H9 (cell line): ENCODE measurements around the gene KRTAP9-6. TPM values are rescaled to one million over a fixed set of nuclear protein-coding genes. Genes with fewer than 3 reads are reported as not detected.

Experiments used
- DNase-seq: peaks from one replicate; pipeline ENCODE4 v3.0.0-alpha.2; 2017
- H2AFZ ChIP-seq: one replicate; pipeline ENCODE4 v1.6.1; 2013; ENCODE audit warnings: mild to moderate bottlenecking, low read length, control low read depth, moderate library complexity
- H2AK5ac ChIP-seq: 2 replicates; pipeline ENCODE4 v1.6.1; 2013; ENCODE audit warnings: low read length, control low read depth, mixed read lengths; ENCODE audit not compliant: insufficient read length
- H2BK120ac ChIP-seq: one replicate; pipeline ENCODE4 v1.6.1; 2013; ENCODE audit warnings: low read depth, mild to moderate bottlenecking, low read length, control low read depth, inconsistent platforms; ENCODE audit not compliant: poor library complexity, severe bottlenecking
- H2BK12ac ChIP-seq: 2 replicates; pipeline ENCODE4 v1.6.1; 2013; ENCODE audit warnings: low read length, control low read depth, mixed read lengths, low read depth; ENCODE audit not compliant: insufficient read length
- H2BK15ac ChIP-seq: 2 replicates; pipeline ENCODE4 v1.6.1; 2013; ENCODE audit warnings: low read depth, low read length, control low read depth
- H2BK20ac ChIP-seq: one replicate; pipeline ENCODE4 v1.6.1; 2013; ENCODE audit warnings: low read depth, mild to moderate bottlenecking, low read length, control low read depth, inconsistent platforms; ENCODE audit not compliant: poor library complexity, severe bottlenecking
- H2BK5ac ChIP-seq: 2 replicates; pipeline ENCODE4 v1.6.1; 2013; ENCODE audit warnings: low read length, control low read depth, mixed read lengths; ENCODE audit not compliant: insufficient read length
- H3K14ac ChIP-seq: 2 replicates; pipeline ENCODE4 v1.6.1; 2013; ENCODE audit warnings: low read length, control low read depth; ENCODE audit not compliant: insufficient read depth
- H3K18ac ChIP-seq: 2 replicates; pipeline ENCODE4 v1.6.1; 2013; ENCODE audit warnings: low read depth, mild to moderate bottlenecking, mixed read lengths, low read length, control low read depth; ENCODE audit not compliant: insufficient read length
- H3K23ac ChIP-seq: 2 replicates; pipeline ENCODE4 v1.6.1; 2013; ENCODE audit warnings: low read length, control low read depth, mixed read lengths, low read depth; ENCODE audit not compliant: insufficient read length
- H3K23me2 ChIP-seq: 2 replicates; pipeline ENCODE4 v1.6.1; 2013; ENCODE audit warnings: low read depth, mild to moderate bottlenecking, mixed read lengths, low read length, control low read depth; ENCODE audit not compliant: insufficient read length, poor library complexity, severe bottlenecking
- H3K27ac ChIP-seq: 2 replicates; pipeline ENCODE4 v1.5.1; 2013; ENCODE audit warnings: low read length, control low read depth, mixed read lengths, low read depth; ENCODE audit not compliant: insufficient read length
- H3K27me3 ChIP-seq: 2 replicates; pipeline ENCODE4 v1.6.1; 2013; ENCODE audit warnings: low read length, control low read depth, inconsistent platforms; ENCODE audit not compliant: insufficient read depth
- H3K4ac ChIP-seq: 2 replicates; pipeline ENCODE4 v1.6.1; 2013; ENCODE audit warnings: low read depth, mild to moderate bottlenecking, control low read depth, inconsistent platforms, low read length, moderate library complexity
- H3K4me1 ChIP-seq: 2 replicates; pipeline ENCODE4 v1.6.1; 2013; ENCODE audit warnings: low read length, control low read depth, inconsistent platforms; ENCODE audit not compliant: insufficient read depth
- H3K4me2 ChIP-seq: 2 replicates; pipeline ENCODE4 v1.6.1; 2013; ENCODE audit warnings: low read length, control low read depth, mixed read lengths; ENCODE audit not compliant: insufficient read length, insufficient read depth
- H3K56ac ChIP-seq: 2 replicates; pipeline ENCODE4 v1.6.1; 2013; ENCODE audit warnings: low read depth, mild to moderate bottlenecking, mixed read lengths, low read length, control low read depth; ENCODE audit not compliant: insufficient read length
- H3K79me1 ChIP-seq: 2 replicates; pipeline ENCODE4 v1.6.1; 2013; ENCODE audit warnings: low read depth, mild to moderate bottlenecking, moderate library complexity, low read length, control low read depth, inconsistent platforms; ENCODE audit not compliant: insufficient read depth, poor library complexity, severe bottlenecking
- H3K79me2 ChIP-seq: 2 replicates; pipeline ENCODE4 v1.6.1; 2013; ENCODE audit warnings: low read length, control low read depth, inconsistent platforms; ENCODE audit not compliant: insufficient read depth
- H3K9ac ChIP-seq: 2 replicates; pipeline ENCODE4 v1.6.1; 2013; ENCODE audit warnings: low read length, control low read depth, mixed read lengths; ENCODE audit not compliant: insufficient read length; ENCODE audit errors: extremely low read depth
- H3K9me3 ChIP-seq: one replicate; pipeline ENCODE4 v1.6.1; 2013; ENCODE audit warnings: low read depth, low read length, inconsistent platforms; ENCODE audit not compliant: control insufficient read depth
- H3T11ph ChIP-seq: one replicate; pipeline ENCODE4 v1.6.1; 2013; ENCODE audit warnings: mild to moderate bottlenecking, low read length, control low read depth, inconsistent platforms
- H4K20me1 ChIP-seq: one replicate; pipeline ENCODE4 v1.6.1; 2013; ENCODE audit not compliant: control insufficient read depth, insufficient read length, insufficient read depth
- H4K5ac ChIP-seq: 2 replicates; pipeline ENCODE4 v1.6.1; 2013; ENCODE audit warnings: low read depth, mild to moderate bottlenecking, mixed read lengths, low read length, control low read depth; ENCODE audit not compliant: insufficient read length
- H4K8ac ChIP-seq: replicated peaks from 2 replicates; pipeline ENCODE4 v1.6.1; 2013; ENCODE audit warnings: low read length, control low read depth, mixed read lengths, low read depth; ENCODE audit not compliant: insufficient read length
- H4K91ac ChIP-seq: 2 replicates; pipeline ENCODE4 v1.6.1; 2013; ENCODE audit warnings: low read depth, mild to moderate bottlenecking, moderate library complexity, mixed read lengths, low read length, control low read depth; ENCODE audit not compliant: insufficient read length
- H3K27ac Mint-ChIP-seq, 3 experiments: 2 replicates in 2 of 3; 3 replicates in 1 of 3; pipeline ENCODE4 v1.8.0; 2020 to 2021; ENCODE audit warnings: mixed read lengths in 3 of 3, mild to moderate bottlenecking in 1 of 3, moderate library complexity in 1 of 3
- H3K27me3 Mint-ChIP-seq: 2 replicates; pipeline ENCODE4 v1.8.0; 2021; ENCODE audit warnings: low read depth, mild to moderate bottlenecking, moderate library complexity, mixed read lengths
- H3K36me3 Mint-ChIP-seq, 3 experiments: 2 replicates in 2 of 3; 3 replicates in 1 of 3; pipeline ENCODE4 v1.8.0; 2020 to 2021; ENCODE audit warnings: low read depth in 3 of 3, mixed read lengths in 3 of 3; ENCODE audit not compliant: insufficient read depth in 1 of 3
- H3K4me1 Mint-ChIP-seq, 2 experiments: 2 replicates each; pipeline ENCODE4 v1.8.0; 2020; ENCODE audit warnings: mixed read lengths in 2 of 2
- H3K4me3 Mint-ChIP-seq, 2 experiments: 2 replicates in 1 of 2; 3 replicates in 1 of 2; pipeline ENCODE4 v1.8.0; 2020 to 2021; ENCODE audit warnings: mild to moderate bottlenecking in 2 of 2, mixed read lengths in 2 of 2, moderate library complexity in 1 of 2
- H3K9me3 Mint-ChIP-seq, 2 experiments: 2 replicates in 1 of 2; 3 replicates in 1 of 2; pipeline ENCODE4 v1.8.0; 2020; ENCODE audit warnings: mild to moderate bottlenecking in 2 of 2, mixed read lengths in 2 of 2, moderate library complexity in 1 of 2
- total RNA-seq: library from RNA; stranded (reverse); gene quantifications from 2 replicates; pipeline ENCODE4 v1.2.1, GENCODE V29; 2021
- TF ChIP-seq, protein P1 (sequence below): fragments of 200-600 bp; sonication (generic); conservative IDR thresholded peaks from 3 replicates; pipeline ENCODE4 v1.8.0; 2021; ENCODE audit warnings: antibody characterized with exemption, mild to moderate bottlenecking

The KRTAP9-6 gene
- total RNA-seq, 1 experiment from 2014 or later, result not detected

DNA sequence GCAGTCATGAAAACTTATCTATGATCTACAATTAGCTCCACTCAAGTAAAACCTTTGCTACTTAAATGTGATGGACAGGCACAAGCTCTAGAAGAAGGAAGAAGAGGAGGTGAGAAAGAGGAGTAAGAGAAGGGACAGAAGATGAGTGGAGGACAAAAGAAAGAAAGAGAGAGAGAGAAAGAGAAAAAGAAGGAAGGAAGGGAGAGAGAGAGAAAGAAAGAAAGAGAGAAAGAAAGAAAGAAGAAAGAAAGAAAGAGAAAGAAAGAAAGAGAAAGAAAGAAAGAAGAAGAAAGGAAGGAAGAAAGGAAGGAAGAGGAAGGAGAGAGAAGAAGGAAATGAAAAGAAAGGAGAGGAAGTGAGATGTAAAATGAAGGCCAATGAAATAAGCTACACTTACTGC lies 35.1 kb upstream of the KRTAP9-6 start:
- Histone ChIP-seq H2BK20ac (no peak overlapping the region), H3K23me2 (no peaks in the 10 kb centered on the region), H3K27me3 (no peaks in the 10 kb centered on the region), H3K9me3 (no peaks in the 10 kb centered on the region), H2BK12ac (no peak overlapping the region), H2BK5ac (no peak overlapping the region), H3K56ac (no peak overlapping the region), H3K23ac (no peak overlapping the region), H3K4ac (no peak overlapping the region), H3K14ac (no peak overlapping the region), H3K18ac (no peak overlapping the region), H3K4me2 (no peak overlapping the region), H3K9ac (no peak overlapping the region), H2AK5ac (no peak overlapping the region), H3K79me1 (no peaks in the 10 kb centered on the region), H2AFZ (no peak overlapping the region), H2BK15ac (no peak overlapping the region), H4K8ac (no peak overlapping the region), H4K91ac (no peak overlapping the region), H3K79me2 (no peaks in the 10 kb centered on the region), H3K27ac (no peak overlapping the region), H2BK120ac (no peak overlapping the region), H3K4me1 (no peaks in the 10 kb centered on the region), H4K5ac (no peak overlapping the region), H3T11ph (no peak overlapping the region), H4K20me1 (no peaks in the 10 kb centered on the region)
- H3K4me1 Mint-ChIP-seq, result peaks cover 3 to 8% of the 10 kb centered on the region in 2 experiments; a peak in 2 of 4 replicates
- TF ChIP-seq, protein P1, sequence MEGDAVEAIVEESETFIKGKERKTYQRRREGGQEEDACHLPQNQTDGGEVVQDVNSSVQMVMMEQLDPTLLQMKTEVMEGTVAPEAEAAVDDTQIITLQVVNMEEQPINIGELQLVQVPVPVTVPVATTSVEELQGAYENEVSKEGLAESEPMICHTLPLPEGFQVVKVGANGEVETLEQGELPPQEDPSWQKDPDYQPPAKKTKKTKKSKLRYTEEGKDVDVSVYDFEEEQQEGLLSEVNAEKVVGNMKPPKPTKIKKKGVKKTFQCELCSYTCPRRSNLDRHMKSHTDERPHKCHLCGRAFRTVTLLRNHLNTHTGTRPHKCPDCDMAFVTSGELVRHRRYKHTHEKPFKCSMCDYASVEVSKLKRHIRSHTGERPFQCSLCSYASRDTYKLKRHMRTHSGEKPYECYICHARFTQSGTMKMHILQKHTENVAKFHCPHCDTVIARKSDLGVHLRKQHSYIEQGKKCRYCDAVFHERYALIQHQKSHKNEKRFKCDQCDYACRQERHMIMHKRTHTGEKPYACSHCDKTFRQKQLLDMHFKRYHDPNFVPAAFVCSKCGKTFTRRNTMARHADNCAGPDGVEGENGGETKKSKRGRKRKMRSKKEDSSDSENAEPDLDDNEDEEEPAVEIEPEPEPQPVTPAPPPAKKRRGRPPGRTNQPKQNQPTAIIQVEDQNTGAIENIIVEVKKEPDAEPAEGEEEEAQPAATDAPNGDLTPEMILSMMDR, result no peak
- H3K27me3 Mint-ChIP-seq, result no peaks in the 10 kb centered on the region
- no peak overlapping the region for H3K27ac Mint-ChIP-seq
- no peaks in the 10 kb centered on the region for H3K36me3 Mint-ChIP-seq
- H3K9me3 Mint-ChIP-seq, result no peaks in the 10 kb centered on the region; a peak in 1 of 5 replicates
- no peak for DNase-seq
- H3K4me3 Mint-ChIP-seq, result no peak overlapping the region
